GM12801 (cell line): ENCODE measurements around the gene BTNL3.

ENCODE experiments used
- CTCF ChIP-seq: IDR thresholded peaks from one replicate; pipeline ENCODE4 v1.5.1; 2011; ENCODE audit warnings: control low read depth; ENCODE audit not compliant: insufficient read length; ENCODE audit errors: extremely low read depth

BTNL3 gene

DNA sequence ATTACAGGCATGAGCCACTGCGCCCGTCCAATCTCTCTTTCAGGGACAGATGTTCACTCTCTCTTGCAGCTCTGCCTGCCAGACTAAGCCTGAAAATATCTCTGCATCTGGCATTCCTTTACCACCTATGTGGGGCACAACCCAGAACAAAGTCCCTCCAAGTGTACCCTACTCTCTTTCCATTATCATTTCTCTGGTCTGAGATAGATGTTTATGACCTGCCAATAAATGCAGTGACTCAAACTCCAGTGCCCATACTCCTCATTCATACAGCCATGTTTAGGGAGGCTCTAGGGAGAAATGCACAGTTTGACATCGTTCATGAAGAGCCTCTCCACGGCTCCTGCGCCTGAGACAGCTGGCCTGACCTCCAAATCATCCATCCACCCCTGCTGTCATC lies at the start of gene BTNL3:
BTNL3 (plus strand) TSS at position 255 of the 400 bp plus-strand sequence. CDS start 183 bp downstream, outside the sequence.
- no peak for TF ChIP-seq CTCF

DNA sequence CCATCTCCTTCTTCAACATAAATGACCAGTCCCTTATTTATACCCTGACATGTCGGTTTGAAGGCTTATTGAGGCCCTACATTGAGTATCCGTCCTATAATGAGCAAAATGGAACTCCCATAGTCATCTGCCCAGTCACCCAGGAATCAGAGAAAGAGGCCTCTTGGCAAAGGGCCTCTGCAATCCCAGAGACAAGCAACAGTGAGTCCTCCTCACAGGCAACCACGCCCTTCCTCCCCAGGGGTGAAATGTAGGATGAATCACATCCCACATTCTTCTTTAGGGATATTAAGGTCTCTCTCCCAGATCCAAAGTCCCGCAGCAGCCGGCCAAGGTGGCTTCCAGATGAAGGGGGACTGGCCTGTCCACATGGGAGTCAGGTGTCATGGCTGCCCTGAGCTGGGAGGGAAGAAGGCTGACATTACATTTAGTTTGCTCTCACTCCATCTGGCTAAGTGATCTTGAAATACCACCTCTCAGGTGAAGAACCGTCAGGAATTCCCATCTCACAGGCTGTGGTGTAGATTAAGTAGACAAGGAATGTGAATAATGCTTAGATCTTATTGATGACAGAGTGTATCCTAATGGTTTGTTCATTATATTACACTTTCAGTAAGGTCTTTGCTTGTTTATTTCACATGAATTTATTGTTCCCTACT lies 38.2 kb upstream of the BTNL3 start:
- no peak for TF ChIP-seq CTCF

DNA sequence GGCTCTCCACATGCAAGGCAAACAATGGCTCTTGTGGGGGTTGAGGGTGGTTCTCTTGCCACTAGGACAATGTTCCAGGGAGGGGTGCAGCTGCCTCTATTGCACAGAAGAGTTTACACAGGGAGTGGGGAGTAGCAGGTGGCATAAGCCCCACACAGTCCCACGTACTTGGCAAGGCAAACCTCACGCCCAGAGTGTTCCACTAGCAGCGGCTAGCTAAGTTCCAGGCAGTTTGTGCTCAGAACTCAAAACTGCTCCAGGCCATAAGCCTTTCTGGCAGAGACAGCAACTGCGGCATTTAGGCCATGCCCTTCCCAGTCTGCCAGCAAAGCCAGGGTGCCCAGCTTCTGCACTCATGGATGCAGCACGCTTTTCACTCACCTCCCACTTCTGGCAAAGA lies 29.0 kb upstream of the BTNL3 start:
- TF ChIP-seq CTCF: no peak

GRCh38 chr5:180960209-180960608 lies 28.4 kb upstream of the BTNL3 start:
- TF ChIP-seq CTCF: no peak

- no peak for TF ChIP-seq CTCF
These were observed 19.2 kb upstream of the BTNL3 start for GRCh38 chr5:180969406-180969805.

- no peak for TF ChIP-seq CTCF
These were observed 18.3 kb upstream of the BTNL3 start for GRCh38 chr5:180970336-180970735.

- no peak for TF ChIP-seq CTCF
These were observed 17.8 kb upstream of the BTNL3 start for GRCh38 chr5:180970875-180971274.
